ENCODE measurements around the gene RPS6KC1. TPM values are rescaled to one million over a fixed set of nuclear protein-coding genes. Genes with fewer than 3 reads are reported as not detected.

The RPS6KC1 gene
- polyA plus RNA-seq, 3 donors, result 8.9 to 16.0 (median 11.4) TPM

DNA sequence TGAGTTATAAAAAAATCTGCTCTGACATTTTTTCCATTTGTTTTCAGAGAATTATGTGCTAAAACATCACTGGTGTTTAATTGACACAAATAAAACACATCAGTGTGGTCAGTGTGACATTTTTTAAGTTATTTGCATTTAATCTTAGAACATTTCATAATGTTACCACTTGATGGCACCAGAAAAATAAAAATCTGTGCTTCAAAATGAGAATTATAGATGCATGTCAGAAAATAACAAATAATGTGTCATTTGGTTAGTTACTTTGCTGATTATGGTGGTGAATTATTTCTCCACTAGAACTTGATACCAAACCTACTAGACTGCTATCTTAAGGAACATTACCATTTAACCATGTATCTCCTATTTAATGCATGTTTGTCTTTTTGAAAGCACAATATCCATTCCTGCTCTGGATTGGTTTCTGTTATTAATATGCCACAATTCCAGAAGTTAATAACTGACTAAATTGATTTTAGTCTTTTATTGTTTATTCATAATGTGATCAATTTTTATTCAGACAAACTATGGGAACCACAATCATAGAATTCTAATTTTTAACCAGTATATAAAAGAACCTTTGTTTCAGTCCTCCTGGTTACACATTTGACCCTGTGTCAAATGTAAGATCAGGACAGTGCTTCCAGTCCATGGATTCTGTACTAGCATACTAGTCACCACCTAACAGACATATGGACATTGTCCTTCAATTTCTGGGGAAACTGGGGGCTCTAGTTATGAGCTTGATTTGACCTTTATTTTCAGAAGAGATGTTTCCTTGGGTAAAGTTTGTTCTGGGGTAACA, 81.0 kb downstream of the RPS6KC1 start:
- Histone ChIP-seq H3K9me3 (replicated peaks in 1 of 2; ENCODE audit: control insufficient read depth in 1 of 2, insufficient read depth in 1 of 2, low read length in 2 of 2) (no peaks in the 10 kb centered on the region), H3K9ac (ENCODE audit: insufficient read depth, low read length, poor library complexity, severe bottlenecking) (no peak overlapping the region), H3K4me1 (ENCODE audit: control insufficient read depth in 1 of 2, insufficient read depth in 2 of 2, low read length in 2 of 2) (no peaks in the 10 kb centered on the region), H3K36me3 (replicated peaks in 1 of 2; ENCODE audit: control insufficient read depth in 1 of 2, insufficient read depth in 2 of 2, low read length in 2 of 2) (peaks cover 2 to 19% of the 10 kb centered on the region in 2 donors), H2AFZ (ENCODE audit: insufficient read depth, low read depth, low read length, poor library complexity, severe bottlenecking) (no peak overlapping the region), H3K4me3 (replicated peaks in 1 of 3; ENCODE audit: low read depth in 2 of 3, low read length in 3 of 3) (no peak overlapping the region), H3K4me2 (replicated peaks; ENCODE audit: extremely low read depth, low read length, poor library complexity, severe bottlenecking) (no peak overlapping the region), H4K20me1 (ENCODE audit: insufficient read depth, low read length) (peaks cover 8% of the 10 kb centered on the region), H3K27me3 (ENCODE audit: control insufficient read depth in 2 of 2, insufficient read depth in 2 of 2, low read length in 2 of 2) (no peaks in the 10 kb centered on the region), H3K79me2 (ENCODE audit: insufficient read depth, low read length) (no peaks in the 10 kb centered on the region), H3K27ac (ENCODE audit: low read depth in 1 of 2, low read length in 2 of 2) (no peak overlapping the region)
- intact Hi-C loops (cut with micrococcal nuclease), result no loop called here
- no peak overlapping the region for H3K27ac Mint-ChIP-seq
- TF ChIP-seq, protein P1, sequence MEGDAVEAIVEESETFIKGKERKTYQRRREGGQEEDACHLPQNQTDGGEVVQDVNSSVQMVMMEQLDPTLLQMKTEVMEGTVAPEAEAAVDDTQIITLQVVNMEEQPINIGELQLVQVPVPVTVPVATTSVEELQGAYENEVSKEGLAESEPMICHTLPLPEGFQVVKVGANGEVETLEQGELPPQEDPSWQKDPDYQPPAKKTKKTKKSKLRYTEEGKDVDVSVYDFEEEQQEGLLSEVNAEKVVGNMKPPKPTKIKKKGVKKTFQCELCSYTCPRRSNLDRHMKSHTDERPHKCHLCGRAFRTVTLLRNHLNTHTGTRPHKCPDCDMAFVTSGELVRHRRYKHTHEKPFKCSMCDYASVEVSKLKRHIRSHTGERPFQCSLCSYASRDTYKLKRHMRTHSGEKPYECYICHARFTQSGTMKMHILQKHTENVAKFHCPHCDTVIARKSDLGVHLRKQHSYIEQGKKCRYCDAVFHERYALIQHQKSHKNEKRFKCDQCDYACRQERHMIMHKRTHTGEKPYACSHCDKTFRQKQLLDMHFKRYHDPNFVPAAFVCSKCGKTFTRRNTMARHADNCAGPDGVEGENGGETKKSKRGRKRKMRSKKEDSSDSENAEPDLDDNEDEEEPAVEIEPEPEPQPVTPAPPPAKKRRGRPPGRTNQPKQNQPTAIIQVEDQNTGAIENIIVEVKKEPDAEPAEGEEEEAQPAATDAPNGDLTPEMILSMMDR (IDR thresholded peaks at IDR 0.05), result no peak
- no peaks in the 10 kb centered on the region for H3K4me1 Mint-ChIP-seq
- no peak overlapping the region for H3K4me3 Mint-ChIP-seq
- DNase-seq, result no peak
- H3K9me3 Mint-ChIP-seq, result no peaks in the 10 kb centered on the region
- H3K36me3 Mint-ChIP-seq, result peaks cover 27 to 30% of the 10 kb centered on the region in 2 donors
- H3K27me3 Mint-ChIP-seq (ENCODE audit: low read depth in 3 of 3), result peaks cover 0 to 1% (median 0%) of the 10 kb centered on the region in 3 donors

DNA sequence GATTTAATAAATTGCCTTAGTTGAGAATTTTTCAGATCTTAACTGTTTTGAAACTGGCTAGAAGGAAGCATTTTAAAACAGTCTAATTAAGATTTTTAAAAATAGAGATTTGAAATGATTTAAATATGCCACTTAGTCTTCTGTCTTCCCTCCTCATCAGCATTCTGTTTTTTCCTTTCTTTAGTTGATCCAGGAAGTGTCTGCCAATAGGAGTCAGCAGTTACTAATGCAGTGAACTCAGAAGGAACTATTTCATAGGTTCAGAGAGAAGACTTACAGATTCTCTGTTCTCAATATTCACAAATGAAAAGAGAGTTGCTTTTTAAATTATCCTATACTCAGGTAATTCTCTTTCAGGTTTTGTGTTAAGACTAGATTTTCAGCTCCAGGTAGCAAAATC, 84.5 kb downstream of the RPS6KC1 start:
- H3K27me3 ChIP-seq (ENCODE audit: control insufficient read depth in 2 of 2, insufficient read depth in 2 of 2, low read length in 2 of 2), result no peaks in the 10 kb centered on the region
- peaks cover 8% of the 10 kb centered on the region for H4K20me1 ChIP-seq (ENCODE audit: insufficient read depth, low read length)
- H3K27ac ChIP-seq (ENCODE audit: low read depth in 1 of 2, low read length in 2 of 2), result no peak overlapping the region
- no peak overlapping the region for H3K4me3 Mint-ChIP-seq
- no peak overlapping the region for H3K4me3 ChIP-seq (replicated peaks in 1 of 3; ENCODE audit: low read depth in 2 of 3, low read length in 3 of 3)
- H3K9me3 ChIP-seq (replicated peaks in 1 of 2; ENCODE audit: control insufficient read depth in 1 of 2, insufficient read depth in 1 of 2, low read length in 2 of 2), result no peaks in the 10 kb centered on the region
- TF ChIP-seq, protein P1 (IDR thresholded peaks at IDR 0.05), result no peak
- no peak overlapping the region for H2AFZ ChIP-seq (ENCODE audit: insufficient read depth, low read depth, low read length, poor library complexity, severe bottlenecking)
- no peaks in the 10 kb centered on the region for H3K27me3 Mint-ChIP-seq (ENCODE audit: low read depth in 3 of 3)
- peaks cover 22 to 35% of the 10 kb centered on the region in 2 donors for H3K36me3 Mint-ChIP-seq
- peaks cover 7% of the 10 kb centered on the region for H3K4me1 Mint-ChIP-seq
- no peaks in the 10 kb centered on the region for H3K4me1 ChIP-seq (ENCODE audit: control insufficient read depth in 1 of 2, insufficient read depth in 2 of 2, low read length in 2 of 2)
- H3K9me3 Mint-ChIP-seq, result peaks cover 0 to 8% (median 3%) of the 10 kb centered on the region in 7 donors
- no peak overlapping the region for H3K4me2 ChIP-seq (replicated peaks; ENCODE audit: extremely low read depth, low read length, poor library complexity, severe bottlenecking)
- no peak overlapping the region for H3K9ac ChIP-seq (ENCODE audit: insufficient read depth, low read length, poor library complexity, severe bottlenecking)
- H3K36me3 ChIP-seq (replicated peaks in 1 of 2; ENCODE audit: control insufficient read depth in 1 of 2, insufficient read depth in 2 of 2, low read length in 2 of 2), result peaks cover 2 to 23% of the 10 kb centered on the region in 2 donors
- no peak for DNase-seq
- intact Hi-C loops (cut with micrococcal nuclease), result no loop called here
- no peak overlapping the region for H3K27ac Mint-ChIP-seq
- H3K79me2 ChIP-seq (ENCODE audit: insufficient read depth, low read length), result no peaks in the 10 kb centered on the region
